ENCODE measurements around the gene IGF1.

DNA sequence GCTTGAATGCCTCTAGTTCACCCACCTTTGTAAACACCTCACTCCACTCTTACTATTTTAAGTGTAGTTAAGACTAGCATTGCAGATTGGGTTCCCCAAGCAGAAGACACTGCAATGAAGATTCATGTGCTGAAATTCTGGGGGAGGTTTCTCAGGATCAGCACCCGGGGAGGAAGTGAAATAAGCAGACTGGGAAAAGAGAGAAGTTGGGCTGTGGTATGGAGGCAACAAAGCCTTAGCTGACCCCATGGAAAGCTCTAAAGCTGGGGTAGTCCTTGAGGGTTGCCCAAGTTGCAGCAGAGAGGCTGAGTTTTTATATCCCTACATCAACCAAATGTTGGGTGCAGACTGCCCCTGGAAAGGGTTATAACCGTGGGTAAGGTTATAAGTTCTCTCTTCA lies 23.9 kb upstream of the IGF1 start:
- TF ChIP-seq, protein P1, sequence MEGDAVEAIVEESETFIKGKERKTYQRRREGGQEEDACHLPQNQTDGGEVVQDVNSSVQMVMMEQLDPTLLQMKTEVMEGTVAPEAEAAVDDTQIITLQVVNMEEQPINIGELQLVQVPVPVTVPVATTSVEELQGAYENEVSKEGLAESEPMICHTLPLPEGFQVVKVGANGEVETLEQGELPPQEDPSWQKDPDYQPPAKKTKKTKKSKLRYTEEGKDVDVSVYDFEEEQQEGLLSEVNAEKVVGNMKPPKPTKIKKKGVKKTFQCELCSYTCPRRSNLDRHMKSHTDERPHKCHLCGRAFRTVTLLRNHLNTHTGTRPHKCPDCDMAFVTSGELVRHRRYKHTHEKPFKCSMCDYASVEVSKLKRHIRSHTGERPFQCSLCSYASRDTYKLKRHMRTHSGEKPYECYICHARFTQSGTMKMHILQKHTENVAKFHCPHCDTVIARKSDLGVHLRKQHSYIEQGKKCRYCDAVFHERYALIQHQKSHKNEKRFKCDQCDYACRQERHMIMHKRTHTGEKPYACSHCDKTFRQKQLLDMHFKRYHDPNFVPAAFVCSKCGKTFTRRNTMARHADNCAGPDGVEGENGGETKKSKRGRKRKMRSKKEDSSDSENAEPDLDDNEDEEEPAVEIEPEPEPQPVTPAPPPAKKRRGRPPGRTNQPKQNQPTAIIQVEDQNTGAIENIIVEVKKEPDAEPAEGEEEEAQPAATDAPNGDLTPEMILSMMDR (IDR thresholded peaks at IDR 0.05), result no peak
- TF ChIP-seq POLR2A (IDR thresholded peaks at IDR 0.05), result no peak
